H1 (cell line): ENCODE data around the gene LMX1A. TPM values are rescaled to one million over a fixed set of nuclear protein-coding genes. Genes with fewer than 3 reads are reported as not detected.

Experiments used
- CHD7 ChIP-seq: fragments of 300-600 bp; sonication (generic); IDR thresholded peaks from 2 replicates; pipeline ENCODE4 v1.7.1; 2012; ENCODE audit warnings: low read length, moderate library complexity, mild to moderate bottlenecking, inconsistent platforms; ENCODE audit not compliant: insufficient replicate concordance
- E2F6 ChIP-seq: IDR thresholded peaks from 2 replicates; pipeline ENCODE4 v1.6.1; 2012; ENCODE audit warnings: inconsistent platforms
- JUN ChIP-seq: IDR thresholded peaks from 2 replicates; pipeline ENCODE4 v1.6.1; 2011; ENCODE audit warnings: low read depth, mild to moderate bottlenecking, improper control_type of control experiment, low read length
- RBBP5 ChIP-seq: IDR thresholded peaks from 2 replicates; pipeline ENCODE4 v1.7.1; 2012; ENCODE audit warnings: low read depth, mild to moderate bottlenecking, inconsistent platforms, low read length, moderate library complexity, borderline replicate concordance
- RXRA ChIP-seq: IDR thresholded peaks from 2 replicates; pipeline ENCODE4 v1.6.1; 2011; ENCODE audit warnings: low read depth, mild to moderate bottlenecking, low read length, moderate library complexity; ENCODE audit not compliant: insufficient read depth
- SRF ChIP-seq: IDR thresholded peaks from 2 replicates; pipeline ENCODE4 v1.6.1; 2011; ENCODE audit warnings: mild to moderate bottlenecking, low read depth, low read length, moderate library complexity
- ZNF274 ChIP-seq: IDR thresholded peaks from 2 replicates; pipeline ENCODE4 v1.7.0; 2012; ENCODE audit warnings: low read length, borderline replicate concordance; ENCODE audit errors: extremely low read depth
- polyA plus RNA-seq, 7 experiments: library from polyadenylated mRNA; depleted of rRNA in 3 of 7; stranded (reverse) in 5 of 7; unstranded in 2 of 7; fragments of >200 nt in 5 of 7; fragments of 200-250 nt in 2 of 7; gene quantifications; 1 replicate in 5 of 7; 2 replicates in 1 of 7; 4 replicates in 1 of 7; pipeline versions ENCODE4 v1.2.1 to v1.2.3, GENCODE V29; 2011 to 2013; ENCODE audit warnings: missing spikeins in 2 of 7, mixed read lengths in 2 of 7
- total RNA-seq: library from RNA; stranded (reverse); fragmentation: NEBNext Ultra II Directional; extraction: Animal tissue kit (Norgen Biotek cat#: 25700); gene quantifications from 2 replicates; pipeline ENCODE4 v1.2.1, GENCODE V29; 2021
- TF ChIP-seq, protein P1 (sequence below): IDR thresholded peaks from 2 replicates; pipeline ENCODE4 v1.6.1; 2011; ENCODE audit warnings: low read depth, mild to moderate bottlenecking, low read length; ENCODE audit not compliant: insufficient read depth

Gene LMX1A
- total and polyA plus RNA-seq, 2 of the 8 experiments (the other 6 are each of a cell fraction or from before 2014, with no cell fraction given): not detected

GRCh38 chr1:165289556-165289955, 67.0 kb downstream of the LMX1A start (continued):
- no peak for TF ChIP-seq CHD7
- no peak for TF ChIP-seq SRF
- TF ChIP-seq, protein P1, sequence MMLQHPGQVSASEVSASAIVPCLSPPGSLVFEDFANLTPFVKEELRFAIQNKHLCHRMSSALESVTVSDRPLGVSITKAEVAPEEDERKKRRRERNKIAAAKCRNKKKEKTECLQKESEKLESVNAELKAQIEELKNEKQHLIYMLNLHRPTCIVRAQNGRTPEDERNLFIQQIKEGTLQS: no peak
- TF ChIP-seq JUN: no peak
- TF ChIP-seq E2F6: no peak
- no peak for TF ChIP-seq ZNF274
- no peak for TF ChIP-seq RXRA
- no peak for TF ChIP-seq RBBP5
